Ecto neural progenitor cell (in vitro differentiated cells): Measurements from ENCODE around the gene APOC1.
A peak's percentile ranks its signal among the peaks of the same experiment; 100 is the strongest.
"Not testable (repeated sequence)": the region's sequence is repeated elsewhere in the genome, so short reads cannot be mapped to it uniquely, and the experiment has no call there.

Experiments used
- DNase-seq: peaks from one replicate; pipeline ENCODE4 v3.0.0-alpha.2; 2018; ENCODE audit warnings: low spot score

The APOC1 gene

DNA sequence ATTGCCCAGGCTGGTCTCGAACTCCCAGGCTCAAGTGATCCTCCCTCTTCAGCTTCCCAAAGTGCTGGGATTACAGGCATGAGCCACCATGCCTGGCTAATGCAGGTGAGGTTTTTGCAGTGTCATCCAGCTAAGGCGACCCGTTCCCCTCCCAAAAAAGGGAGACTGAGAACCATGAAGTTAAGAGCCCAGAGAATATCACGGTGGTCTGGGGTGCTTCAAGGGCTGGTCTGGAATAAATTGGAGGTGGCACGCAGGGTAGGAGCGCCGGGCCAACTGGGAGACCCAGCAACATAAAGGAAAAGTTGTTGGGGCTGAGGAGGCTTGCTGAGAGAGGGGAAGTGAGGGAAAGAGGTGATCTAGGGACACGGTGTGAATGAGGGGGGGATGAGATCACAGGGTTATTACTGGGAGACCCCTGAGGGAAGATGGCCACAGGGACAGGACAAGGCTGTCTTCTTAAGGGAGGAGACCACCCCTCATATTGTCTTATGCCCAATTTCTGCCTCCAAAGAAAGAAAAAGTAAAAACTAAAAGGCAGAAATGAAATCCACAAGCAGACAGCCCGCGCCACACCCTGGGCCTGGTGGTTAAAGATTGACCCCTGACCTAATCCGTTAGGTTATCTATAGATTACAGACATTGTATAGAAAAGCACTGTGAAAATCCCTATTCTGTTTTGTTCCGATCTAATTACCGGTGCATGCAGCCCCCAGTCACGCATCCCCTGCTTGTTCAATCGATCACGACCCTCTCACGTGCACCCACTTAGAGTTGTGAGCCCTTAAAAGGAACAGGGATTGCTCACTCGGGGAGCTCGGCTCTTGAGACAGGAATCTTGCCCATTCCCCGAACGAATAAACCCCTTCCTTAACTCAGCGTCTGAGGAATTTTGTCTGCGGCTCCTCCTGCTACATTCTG is 636 bp upstream of the APOC1 start:
- not testable (repeated sequence) for DNase-seq

DNA sequence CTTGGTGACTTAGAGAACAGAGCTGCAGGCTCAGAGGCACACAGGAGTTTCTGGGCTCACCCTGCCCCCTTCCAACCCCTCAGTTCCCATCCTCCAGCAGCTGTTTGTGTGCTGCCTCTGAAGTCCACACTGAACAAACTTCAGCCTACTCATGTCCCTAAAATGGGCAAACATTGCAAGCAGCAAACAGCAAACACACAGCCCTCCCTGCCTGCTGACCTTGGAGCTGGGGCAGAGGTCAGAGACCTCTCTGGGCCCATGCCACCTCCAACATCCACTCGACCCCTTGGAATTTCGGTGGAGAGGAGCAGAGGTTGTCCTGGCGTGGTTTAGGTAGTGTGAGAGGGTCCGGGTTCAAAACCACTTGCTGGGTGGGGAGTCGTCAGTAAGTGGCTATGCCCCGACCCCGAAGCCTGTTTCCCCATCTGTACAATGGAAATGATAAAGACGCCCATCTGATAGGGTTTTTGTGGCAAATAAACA is 9.9 kb downstream of the APOC1 start:
- DNase-seq, result no peak

DNA sequence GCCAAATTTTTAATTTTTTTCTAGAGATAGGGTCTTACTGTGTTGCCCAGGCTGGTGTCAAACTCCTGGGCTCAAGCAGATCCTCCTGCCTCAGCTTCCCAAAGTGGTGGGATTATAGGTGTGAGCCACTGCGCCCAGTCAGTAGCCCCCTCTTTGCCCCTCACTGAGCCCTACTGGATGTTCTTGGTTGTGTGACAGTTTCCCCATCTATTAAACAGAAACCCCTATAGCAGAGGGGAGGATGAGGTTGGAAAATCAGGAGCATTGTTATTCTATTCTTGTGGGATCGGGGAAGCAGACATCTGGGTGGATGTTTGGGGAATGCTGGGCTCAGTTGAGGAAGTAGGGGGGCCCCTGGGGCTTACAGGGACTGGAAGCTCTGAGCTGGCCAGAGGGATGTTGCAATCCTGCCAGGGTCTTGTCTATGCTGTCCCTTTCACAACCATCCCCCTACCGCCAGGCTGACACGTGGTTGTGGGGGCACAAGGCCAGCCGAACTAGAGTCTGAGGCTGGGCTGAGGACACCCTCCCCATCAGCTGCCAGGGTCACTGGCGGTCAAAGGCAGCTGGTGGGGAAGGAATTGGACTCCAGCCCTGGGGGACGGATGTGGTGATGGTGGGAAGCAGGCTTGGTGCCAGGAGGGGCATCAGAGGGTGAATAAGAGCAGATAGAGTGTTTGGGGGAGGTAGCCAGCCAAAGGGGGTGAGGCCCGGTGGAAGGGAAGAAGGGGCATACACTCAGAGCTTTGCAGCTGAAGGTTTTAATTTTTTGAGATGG is 10.9 kb downstream of the APOC1 start:
- no peak for DNase-seq

DNA sequence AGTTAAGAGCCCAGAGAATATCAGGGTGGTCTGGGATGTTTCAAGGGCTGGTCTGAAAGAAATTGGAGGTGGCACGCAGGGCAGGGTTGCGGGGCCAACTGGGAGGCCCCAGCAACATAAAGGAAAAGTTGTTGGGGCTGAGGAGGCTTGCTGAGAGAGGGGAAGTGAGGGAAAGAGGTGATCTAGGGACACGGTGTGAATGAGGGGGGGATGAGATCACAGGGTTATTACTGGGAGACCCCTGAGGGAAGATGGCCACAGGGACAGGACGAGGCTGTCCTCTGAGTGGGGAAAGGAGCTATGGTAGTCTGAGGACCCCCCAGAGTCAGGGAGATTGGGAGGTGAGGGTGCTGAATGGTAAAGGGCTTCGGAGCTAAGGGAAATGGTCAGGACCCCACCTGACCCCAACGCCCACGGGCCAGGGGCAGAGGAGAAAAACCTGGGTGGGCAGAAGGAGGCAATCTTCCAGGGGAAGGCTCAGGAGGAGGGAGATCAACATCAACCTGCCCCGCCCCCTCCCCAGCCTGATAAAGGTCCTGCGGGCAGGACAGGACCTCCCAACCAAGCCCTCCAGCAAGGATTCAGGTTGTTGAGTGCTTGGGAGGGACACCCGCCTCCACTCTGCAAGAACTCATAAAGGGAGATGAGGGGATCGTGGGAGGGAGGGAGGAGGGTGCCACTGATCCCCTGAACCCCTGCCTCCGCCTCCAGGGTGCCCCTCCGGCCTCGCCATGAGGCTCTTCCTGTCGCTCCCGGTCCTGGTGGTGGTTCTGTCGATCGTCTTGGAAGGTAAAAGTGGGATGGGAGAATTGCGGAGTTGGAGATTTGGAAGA is 12.1 kb downstream of the APOC1 start:
- not testable (repeated sequence) for DNase-seq

DNA sequence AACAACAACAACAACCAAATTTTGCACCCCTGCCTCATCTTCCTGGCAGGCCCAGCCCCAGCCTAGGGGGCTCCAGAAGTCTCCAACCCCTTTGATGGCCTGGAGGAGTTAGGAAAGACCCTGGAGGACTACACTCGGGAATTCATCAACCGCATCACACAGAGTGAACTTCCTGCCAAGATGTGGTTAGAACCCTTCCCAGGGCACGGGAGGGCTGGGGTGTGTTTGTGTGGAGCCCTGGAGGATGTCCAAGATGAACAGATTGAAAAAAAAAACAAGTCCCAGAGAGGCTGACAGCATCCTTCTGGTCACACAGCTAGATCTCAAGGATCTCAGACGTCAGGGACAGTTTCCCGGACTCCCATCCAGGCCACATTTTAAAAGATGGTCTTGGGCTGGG is 13.3 kb downstream of the APOC1 start:
- DNase-seq, result no peak

DNA sequence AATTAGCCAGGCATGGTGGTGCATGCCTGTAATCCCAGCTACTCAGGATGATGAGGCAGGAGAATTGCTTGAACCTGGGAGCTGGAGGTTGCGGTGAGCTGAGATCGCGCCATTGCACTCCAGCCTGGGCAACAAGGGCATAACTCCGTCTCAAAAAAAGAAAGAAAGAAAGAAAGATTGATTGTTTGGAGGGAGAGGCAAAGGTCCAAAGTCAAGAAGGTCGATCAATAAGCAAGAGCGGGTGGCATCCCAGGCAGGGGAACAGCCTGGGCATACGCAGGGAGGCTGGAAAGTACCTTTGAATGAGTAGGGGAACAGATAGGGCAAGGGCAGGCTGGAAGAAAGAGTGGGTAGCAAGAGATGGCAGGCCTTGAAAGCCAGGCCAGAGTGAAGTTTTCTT is 15.7 kb downstream of the APOC1 start:
- no peak for DNase-seq

DNA sequence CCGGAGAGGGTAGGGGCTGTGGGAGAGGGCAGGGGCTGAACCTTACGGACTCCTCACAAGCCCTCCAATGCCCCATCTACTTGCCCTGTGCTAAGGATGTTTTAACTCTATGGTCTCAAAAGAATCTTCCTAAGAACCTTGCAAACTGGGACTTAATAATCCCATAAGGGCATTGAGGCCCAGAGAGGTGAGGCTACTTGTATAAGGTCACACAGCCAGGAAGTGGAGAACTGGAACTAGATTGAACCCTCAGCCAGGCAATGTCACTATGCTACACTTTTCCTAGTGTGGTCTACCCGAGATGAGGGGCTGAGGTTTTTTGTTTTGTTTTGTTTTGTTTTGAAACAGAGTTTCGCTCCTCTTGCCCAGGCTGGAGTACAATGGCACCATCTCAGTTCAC is 17.1 kb downstream of the APOC1 start:
- no peak for DNase-seq

DNA sequence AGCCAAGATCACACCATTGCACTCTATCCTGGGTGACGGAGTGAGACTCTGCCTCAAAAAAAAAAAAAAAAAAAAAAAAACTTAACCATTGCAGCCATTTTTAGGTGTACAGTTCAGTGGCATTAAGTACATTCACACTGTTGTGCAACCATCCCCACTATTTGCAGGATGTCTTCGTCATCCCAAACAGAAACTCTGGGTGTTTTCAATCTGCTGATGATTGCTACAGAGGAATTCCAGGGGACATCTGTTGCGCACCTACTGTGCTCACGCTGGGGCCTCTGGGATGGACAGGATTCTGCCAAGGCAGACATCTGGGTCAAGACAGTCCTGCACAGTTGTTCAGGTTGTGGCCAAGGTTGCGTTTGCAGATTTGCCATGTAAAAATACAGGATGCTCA is 25.3 kb downstream of the APOC1 start:
- DNase-seq, result no peak

DNA sequence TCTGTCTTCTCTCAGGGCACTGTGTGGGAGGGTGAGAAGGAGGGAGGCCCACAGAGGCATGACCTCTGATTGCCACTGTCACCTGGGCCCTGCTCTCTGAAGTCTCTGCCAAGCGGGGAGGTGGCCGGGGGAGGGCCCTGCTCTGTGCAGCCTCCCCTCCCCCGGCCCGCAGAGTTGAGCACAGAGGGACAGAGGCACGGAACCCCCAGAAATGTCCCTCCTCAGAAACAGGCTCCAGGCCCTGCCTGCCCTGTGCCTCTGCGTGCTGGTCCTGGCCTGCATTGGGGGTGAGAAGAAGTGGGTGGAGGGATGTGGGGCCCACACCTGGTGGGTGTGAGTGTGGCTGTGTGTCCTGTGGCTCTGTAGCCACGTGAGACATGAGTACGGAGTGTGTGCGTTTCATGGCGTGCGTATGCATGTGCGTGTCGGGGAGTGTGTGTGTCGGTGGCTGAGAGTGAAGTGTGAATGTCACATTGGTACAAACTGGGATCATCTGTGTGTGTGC is 27.7 kb downstream of the APOC1 start, which contains the start of gene APOC4:
TSS of gene APOC4 (plus strand) at position 171 of the 505 bp plus-strand sequence. CDS start at position 212, 41 bp downstream.
- DNase-seq, result no peak

DNA sequence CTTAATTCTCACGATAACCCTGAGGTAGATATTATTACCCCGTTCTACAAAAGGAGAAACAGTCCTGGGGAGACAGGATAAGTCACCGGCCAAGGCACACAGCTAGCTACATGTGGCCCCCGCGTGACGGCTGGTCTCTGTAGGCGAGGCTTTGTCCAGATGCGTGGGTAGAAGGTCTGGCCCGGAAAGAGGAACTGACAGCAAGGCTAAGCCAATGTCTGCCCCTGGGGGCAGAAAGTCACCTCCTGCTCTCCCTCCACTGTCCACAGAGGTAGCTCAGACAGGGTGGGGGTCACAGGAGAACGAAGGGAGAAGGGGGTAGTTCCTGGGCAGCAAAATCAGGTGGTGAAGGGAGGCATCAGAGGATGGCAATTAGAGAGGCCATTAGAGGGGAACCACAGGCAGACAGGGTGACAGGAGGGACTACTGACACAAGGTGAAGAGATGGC is 29.4 kb downstream of the APOC1 start:
- no peak for DNase-seq

DNA sequence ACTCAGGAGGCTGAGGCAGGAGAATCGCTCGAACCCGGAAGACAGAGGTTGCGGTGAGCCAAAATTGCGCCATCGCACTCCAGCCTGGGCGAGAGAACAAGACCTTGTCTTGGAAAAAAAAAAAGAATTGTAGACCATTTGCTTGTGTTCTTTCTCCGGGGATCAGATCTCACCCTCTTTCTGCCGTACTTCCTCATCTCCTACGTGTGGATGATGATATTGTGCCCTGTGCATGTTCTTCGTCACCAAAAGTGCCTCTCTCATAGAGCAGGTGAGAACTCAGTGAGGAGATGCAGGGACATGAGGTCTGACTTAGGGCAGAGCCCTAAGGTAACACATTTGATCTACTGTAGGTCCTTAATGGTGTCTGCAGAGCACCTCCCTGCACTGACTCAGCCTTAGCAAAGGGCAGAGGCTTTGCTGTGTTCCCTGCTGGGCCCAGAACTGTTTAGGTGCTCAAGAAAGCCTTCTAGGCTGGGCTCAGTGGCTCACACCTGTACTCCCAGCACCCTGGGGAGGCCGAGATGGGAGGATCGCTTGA is 32.7 kb downstream of the APOC1 start:
- DNase-seq, result no peak

DNA sequence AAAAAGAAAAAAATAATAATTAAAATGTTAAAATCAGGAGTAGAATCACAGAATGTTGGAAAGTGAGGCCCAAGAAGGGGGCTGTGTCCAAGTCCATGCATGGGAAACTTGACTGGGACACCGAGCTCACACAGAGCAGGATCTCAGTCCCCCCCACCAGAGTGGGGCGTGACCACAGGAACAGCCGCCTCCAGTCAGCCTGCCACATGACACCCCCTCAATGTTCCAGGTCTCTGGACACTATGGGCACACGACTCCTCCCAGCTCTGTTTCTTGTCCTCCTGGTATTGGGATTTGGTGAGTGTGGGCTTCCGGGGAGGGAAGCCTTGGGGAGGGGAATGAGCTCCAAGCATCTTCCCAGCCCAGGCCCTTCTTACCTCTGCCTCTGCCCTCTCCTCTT is 33.8 kb downstream of the APOC1 start:
- no peak for DNase-seq

DNA sequence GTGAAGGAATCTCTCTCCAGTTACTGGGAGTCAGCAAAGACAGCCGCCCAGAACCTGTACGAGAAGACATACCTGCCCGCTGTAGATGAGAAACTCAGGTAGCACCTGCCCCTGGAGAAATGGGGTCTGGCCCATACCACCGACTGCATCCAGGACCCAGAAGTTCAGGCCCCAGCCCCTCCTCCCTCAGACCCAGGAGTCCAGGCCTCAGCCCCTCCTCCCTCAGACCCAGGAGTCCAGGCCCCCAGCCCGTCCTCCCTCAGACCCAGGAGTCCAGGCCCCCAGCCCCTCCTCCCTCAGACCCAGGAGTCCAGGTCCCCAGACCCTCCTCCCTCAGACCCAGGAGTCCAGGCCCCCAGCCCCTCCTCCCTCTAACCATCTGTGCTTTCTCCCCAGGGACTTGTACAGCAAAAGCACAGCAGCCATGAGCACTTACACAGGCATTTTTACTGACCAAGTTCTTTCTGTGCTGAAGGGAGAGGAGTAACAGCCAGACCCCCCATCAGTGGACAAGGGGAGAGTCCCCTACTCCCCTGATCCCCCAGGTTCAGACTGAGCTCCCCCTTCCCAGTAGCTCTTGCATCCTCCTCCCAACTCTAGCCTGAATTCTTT is 34.5 kb downstream of the APOC1 start:
- DNase-seq, result no peak

DNA sequence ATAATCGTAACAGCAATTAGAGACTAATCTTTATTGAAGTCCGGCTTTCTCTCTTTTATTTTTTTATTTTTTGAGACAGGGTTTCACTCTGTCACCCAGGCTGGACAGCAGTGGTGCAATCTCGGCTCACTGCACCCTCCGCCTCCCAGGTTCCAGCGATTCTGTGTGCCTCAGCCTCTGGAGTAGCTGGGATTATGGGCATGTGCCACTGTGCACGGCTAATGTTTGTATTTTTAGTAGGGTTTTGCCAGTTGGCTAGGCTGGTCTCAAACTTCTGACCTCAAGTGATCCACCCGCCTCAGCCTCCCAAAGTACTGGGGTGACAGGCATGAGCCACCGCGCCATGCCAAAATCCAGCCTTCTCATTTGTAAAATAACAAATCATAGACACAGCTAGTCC is 35.1 kb downstream of the APOC1 start:
- no peak for DNase-seq

DNA sequence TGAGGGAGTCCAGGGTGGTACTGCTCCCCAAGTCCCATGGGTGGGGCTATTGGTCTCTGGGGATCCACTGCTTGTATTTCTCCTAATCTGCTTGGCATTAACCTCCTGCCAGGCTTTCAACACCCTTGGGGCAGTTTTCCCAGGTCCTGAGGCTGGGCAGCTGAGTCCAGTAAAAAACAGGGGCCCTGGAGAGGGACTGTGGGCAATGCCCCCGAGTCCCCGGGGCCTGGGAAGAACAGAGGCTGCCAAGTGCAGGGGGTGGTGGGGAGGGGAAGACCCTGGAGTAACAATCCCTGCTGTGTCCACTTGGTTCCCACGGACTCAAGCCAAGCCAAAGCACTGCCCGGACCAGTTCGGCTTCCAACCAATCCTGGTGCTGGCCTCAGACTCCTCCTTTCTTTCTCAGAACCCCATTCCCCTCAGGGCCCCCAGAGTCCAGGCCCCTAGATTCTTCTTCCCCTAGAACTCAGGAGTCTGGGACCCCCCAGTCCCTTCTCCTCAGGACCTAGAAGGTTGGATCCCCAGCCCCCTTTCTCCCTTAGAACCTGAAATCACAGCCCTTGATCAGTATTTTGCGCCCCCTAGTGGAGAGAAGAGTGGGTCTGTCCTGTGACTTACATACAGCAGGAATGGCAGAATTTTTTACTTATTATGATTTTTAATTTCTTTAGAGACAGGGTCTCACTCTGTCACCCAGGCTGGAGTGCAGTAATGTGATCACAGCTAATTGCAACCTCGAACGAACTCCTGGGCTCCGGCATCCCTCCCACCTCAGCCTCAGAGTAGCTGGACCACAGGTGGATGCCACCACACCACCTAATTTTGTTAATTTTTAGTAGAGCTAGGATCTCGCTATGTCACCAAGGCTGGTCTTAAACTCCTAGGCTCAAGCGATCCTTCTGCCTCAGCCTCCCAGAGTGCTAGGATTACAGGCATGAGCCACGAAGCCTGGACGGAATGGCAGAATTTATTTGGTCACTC is 37.1 kb downstream of the APOC1 start:
- DNase-seq, result peak; percentile 77

DNA sequence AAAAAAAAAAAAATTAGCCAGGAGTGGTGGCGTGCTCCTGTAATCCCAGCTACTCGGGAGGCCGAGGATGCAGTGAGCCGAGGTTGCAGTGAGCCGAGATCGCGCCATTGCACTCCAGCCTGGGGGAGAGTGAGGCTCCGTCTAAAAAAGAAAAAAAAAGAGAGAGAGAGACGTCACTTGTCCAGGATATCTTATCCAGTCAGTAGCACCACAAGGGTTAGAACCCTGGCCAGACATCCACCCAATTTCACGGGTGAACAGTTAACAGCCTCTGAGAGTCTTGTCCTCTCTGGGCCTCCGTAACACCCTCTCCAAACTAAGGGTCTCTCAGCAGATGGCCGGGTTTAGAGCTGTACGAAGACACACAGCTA is 39.9 kb downstream of the APOC1 start:
- no peak for DNase-seq

DNA sequence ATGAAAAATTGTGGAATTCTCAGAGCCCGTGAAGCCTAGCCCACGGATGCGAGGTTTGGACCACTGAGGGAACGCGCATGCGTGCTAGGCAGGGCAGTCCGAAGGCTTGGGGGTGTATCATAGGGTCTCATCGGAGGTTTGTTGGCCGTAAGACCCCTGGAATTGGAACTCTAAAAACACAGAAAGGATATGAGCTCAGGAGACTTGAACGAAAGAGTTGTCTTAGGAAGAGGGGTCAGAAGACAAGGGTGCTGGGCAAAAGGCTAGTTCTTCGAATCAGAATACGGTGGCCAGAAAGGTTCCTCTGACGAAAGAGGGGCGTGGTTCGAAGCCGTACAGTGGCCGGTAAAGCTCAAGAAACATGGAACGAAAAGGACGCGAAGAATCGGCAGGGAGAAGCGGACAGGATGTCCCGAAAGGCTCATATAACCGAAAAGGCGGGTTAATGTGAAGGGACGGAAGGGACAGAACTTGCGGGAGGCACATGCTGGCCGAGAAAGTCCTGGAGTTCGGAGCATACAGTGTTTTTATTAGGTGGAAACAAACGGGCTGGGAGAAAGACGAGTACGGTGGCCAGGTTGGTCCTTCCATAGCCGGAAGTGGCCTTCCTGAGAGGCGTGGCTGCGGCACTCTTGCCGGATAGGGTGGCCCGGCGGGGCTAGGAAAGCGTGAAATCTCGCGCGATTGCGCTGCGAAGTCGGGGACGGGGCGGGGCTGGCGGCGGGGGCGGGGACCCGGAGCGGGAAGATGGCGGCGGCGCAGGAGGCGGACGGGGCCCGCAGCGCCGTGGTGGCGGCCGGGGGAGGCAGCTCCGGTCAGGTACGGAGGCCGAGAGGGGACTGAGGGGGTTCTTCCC is 40.5 kb downstream of the APOC1 start, which contains the start of gene CLPTM1:
TSS of gene CLPTM1 (plus strand) at position 732 of the 856 bp plus-strand sequence. CDS start at position 748, 16 bp downstream.
- DNase-seq, result peak; percentile 96
